Measurements from ENCODE around the gene PRKCE.

DNA sequence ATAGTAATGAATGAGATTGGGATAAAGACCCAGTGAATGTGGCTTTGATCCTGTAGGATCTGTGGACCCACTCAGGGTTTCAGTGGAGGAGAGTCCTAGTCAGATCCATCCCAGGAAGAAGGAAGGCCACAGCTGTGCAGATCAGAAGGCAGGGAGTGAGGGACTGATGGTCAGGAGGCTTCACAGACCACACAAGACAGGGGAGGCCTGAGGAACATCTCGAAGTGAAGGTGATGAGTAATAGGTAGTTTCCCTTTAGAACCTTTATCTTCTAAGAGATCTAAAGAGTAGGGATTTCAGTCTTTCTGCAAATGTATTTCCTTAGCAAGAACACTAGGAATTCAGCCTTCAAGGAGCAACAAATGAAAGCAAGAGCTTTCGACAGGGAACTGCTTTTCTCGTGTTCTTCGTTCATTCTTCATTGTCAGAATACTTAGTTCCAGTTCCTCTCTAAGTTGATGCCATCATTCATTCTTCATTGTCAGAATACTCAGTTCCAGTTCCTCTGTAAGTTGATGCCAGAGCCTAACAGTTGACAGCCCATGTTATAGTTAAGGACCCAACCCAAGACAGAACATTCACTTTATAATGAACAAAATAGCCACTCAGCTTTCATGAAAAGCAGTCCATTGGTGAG, 495.5 kb downstream of the PRKCE start:
- no peak for TF ChIP-seq ZNF274 (IDR thresholded peaks at IDR 0.05; ENCODE audit: low read depth, low read length)
- TF ChIP-seq SUZ12 (IDR thresholded peaks at IDR 0.05; ENCODE audit: extremely low read depth, insufficient read depth, insufficient read length), result no peak
- TF ChIP-seq YY1 (IDR thresholded peaks at IDR 0.05; ENCODE audit: insufficient read depth, insufficient read length), result no peak

Measured in NT2/D1 (cell line).